ENCODE data around the gene DHRS9. TPM values are rescaled to one million over a fixed set of nuclear protein-coding genes. Genes with fewer than 3 reads are reported as not detected.

Gene DHRS9
- total RNA-seq, 1 experiment from 2014 or later = 0.21 TPM

GRCh38 chr2:169116993-169117392 lies 47.6 kb downstream of the DHRS9 start:
- TF ChIP-seq SIN3A (IDR thresholded peaks at IDR 0.05; ENCODE audit: borderline replicate concordance, insufficient read depth, low read depth, low read length) (no peak), CTCF (IDR thresholded peaks at IDR 0.05) (no peak), TCF7L2 (IDR thresholded peaks at IDR 0.05; ENCODE audit: low read depth, low read length) (no peak), REST (IDR thresholded peaks at IDR 0.05; ENCODE audit: insufficient read depth in 1 of 2, low read depth in 2 of 2, low read length in 1 of 2) (no peak), POLR2AphosphoS5 (IDR thresholded peaks at IDR 0.05; ENCODE audit: low read depth, low read length) (no peak)
- ChIA-PET POLR2A (no interaction called here), CTCF (no interaction called here)
- no peaks in the 10 kb centered on the region for H3K36me3 ChIP-seq (ENCODE audit: control insufficient read depth, insufficient read depth, low read length)
- DNase-seq (ENCODE audit: low read depth, low spot score) (no peak), ATAC-seq (no peak)
- no peak overlapping the region for H3K27ac ChIP-seq (ENCODE audit: low read length)
- no TSS peak for BruUV-seq (replicated peaks)
- H3K4me1 ChIP-seq (ENCODE audit: control insufficient read depth, insufficient read depth, low read length) = no peaks in the 10 kb centered on the region
- in situ Hi-C loops (cut with HindIII; ENCODE audit: low pct_unique_long_range_greater_than_20kb, low sequenced_read_pairs) = no loop called here
- H3K4me3 ChIP-seq (ENCODE audit: low read depth in 2 of 2, low read length in 2 of 2) = no peak overlapping the region
- no peaks in the 10 kb centered on the region for H3K9me3 ChIP-seq (ENCODE audit: control insufficient read depth, insufficient read depth, low read depth, low read length)
- intact Hi-C loops (cut with micrococcal nuclease; ENCODE audit: unreplicated experiment) = loop anchor here (10.0 kb wide), 1 partner anchor 158 kb away; no protein-coding TSS in a partner anchor
- no peaks in the 10 kb centered on the region for H3K27me3 ChIP-seq (ENCODE audit: control insufficient read depth, insufficient read depth, low read length)

GRCh38 chr2:169118060-169118459 lies 48.7 kb downstream of the DHRS9 start:
- Histone ChIP-seq H3K4me1 (ENCODE audit: control insufficient read depth, insufficient read depth, low read length) (no peaks in the 10 kb centered on the region), H3K36me3 (ENCODE audit: control insufficient read depth, insufficient read depth, low read length) (no peaks in the 10 kb centered on the region), H3K27ac (ENCODE audit: low read length) (no peak overlapping the region), H3K9me3 (ENCODE audit: control insufficient read depth, insufficient read depth, low read depth, low read length) (no peaks in the 10 kb centered on the region), H3K4me3 (ENCODE audit: low read depth in 2 of 2, low read length in 2 of 2) (no peak overlapping the region), H3K27me3 (ENCODE audit: control insufficient read depth, insufficient read depth, low read length) (no peaks in the 10 kb centered on the region)
- TF ChIP-seq SIN3A (IDR thresholded peaks at IDR 0.05; ENCODE audit: borderline replicate concordance, insufficient read depth, low read depth, low read length) = no peak
- TF ChIP-seq POLR2AphosphoS5 (IDR thresholded peaks at IDR 0.05; ENCODE audit: low read depth, low read length) = no peak
- TF ChIP-seq CTCF (IDR thresholded peaks at IDR 0.05) = no peak
- no peak for TF ChIP-seq REST (IDR thresholded peaks at IDR 0.05; ENCODE audit: insufficient read depth in 1 of 2, low read depth in 2 of 2, low read length in 1 of 2)
- TF ChIP-seq TCF7L2 (IDR thresholded peaks at IDR 0.05; ENCODE audit: low read depth, low read length) = no peak
- no peak for ATAC-seq
- intact Hi-C loops (cut with micrococcal nuclease; ENCODE audit: unreplicated experiment) (loop anchor here (10.0 kb wide), 1 partner anchor 157 kb away; no protein-coding TSS in a partner anchor), in situ Hi-C loops (cut with HindIII; ENCODE audit: low pct_unique_long_range_greater_than_20kb, low sequenced_read_pairs) (no loop called here)
- DNase-seq (ENCODE audit: low read depth, low spot score) = no peak
- no TSS peak for BruUV-seq (replicated peaks)
- ChIA-PET CTCF (interaction anchor here (0.7 kb wide), 1 partner anchor 8 kb away, joined by 3 read pairs; no protein-coding TSS in a partner anchor), POLR2A (no interaction called here)
